NK-92 (cell line): ENCODE results near the gene CPSF4L.
"Not testable (repeated sequence)": the region's sequence is repeated elsewhere in the genome, so short reads cannot be mapped to it uniquely, and the experiment has no call there.

Experiments used
- DNase-seq: peaks from one replicate; lab custom pipeline; 2025; ENCODE audit not compliant: unreplicated experiment; lab: John Stamatoyannopoulos, UW

CPSF4L gene, protein sequence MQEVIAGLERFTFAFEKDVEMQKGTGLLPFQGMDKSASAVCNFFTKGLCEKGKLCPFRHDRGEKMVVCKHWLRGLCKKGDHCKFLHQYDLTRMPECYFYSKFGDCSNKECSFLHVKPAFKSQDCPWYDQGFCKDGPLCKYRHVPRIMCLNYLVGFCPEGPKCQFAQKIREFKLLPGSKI

DNA sequence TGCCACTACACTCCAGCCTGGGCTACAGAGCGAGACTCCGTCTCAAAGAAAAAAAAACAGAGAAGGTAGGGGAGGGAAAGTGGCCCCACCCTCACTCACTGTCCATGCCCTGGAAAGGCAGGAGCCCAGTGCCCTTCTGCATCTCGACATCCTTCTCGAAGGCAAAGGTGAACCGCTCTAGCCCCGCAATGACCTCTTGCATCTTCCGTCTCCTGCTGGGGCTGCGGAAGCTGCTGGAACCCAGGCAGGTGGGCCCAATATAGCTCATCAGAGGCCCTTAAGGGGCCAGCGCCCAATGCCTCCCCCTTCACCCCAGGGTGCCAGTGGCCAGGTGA lies at the start of gene CPSF4L:
Gene CPSF4L (minus strand): TSS at position 264 of the 335 bp plus-strand sequence. CDS start 62 bp downstream, at position 202.
- no peak for DNase-seq

DNA sequence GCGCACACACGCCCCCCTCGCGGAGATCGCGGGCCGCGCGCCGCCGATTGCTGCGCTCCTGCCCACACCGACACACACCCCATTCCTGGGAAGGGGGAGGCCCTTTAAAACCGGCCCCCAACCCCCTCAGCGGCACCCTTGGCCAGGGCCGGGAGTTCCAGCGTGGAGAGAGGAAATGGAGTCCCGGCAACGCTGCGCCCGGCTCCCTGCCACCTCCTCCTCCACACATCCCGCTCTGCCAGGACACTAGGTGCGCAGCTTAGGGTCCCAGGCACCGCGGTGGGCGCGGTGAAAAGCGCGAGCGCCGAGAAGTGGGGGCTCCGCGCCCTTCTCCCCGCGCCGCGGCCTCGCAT lies 49.7 kb upstream of the CPSF4L start:
- no peak for DNase-seq

DNA sequence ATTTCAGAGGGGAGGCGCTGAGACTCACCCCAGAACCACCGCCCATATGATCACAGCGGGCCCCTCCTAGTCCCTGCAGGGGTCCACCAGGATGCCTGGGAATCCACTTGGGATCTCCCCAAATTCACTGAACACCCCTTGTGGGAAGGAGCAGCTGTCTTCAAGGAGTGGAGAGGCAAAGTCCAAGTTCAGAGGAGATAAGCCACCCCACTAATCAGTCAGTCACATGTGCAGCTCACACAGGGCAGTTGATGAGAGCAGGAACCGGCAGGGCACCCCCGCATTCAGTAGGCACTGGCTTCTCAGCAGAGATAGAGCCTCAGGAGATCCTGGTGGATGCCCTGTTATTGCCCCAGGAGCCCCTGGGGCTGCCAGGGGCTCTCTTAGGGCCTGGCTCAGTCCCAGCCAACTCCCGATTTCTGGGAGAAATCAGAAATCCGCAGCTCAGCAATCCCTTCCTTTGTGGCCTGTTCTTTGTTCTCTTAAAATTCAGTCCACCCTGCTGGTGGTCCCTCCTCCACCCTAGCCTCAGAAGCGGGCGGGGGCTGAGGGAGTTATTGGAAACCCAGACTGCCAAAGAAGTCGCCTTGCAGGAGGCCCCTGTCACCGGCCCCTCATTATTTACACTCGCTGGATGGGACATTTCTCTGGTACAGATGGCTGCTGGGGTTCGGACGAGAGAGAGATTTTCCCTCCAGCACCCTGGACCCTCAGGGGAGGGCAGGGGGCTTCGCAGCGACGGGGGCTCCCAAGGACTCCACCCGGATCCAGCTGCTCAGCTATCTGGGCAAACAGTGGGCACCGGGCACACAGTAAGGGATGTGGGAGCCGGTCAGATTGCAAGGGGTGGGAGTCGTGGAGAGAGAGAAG lies 48.3 kb upstream of the CPSF4L start:
- DNase-seq, result no peak

DNA sequence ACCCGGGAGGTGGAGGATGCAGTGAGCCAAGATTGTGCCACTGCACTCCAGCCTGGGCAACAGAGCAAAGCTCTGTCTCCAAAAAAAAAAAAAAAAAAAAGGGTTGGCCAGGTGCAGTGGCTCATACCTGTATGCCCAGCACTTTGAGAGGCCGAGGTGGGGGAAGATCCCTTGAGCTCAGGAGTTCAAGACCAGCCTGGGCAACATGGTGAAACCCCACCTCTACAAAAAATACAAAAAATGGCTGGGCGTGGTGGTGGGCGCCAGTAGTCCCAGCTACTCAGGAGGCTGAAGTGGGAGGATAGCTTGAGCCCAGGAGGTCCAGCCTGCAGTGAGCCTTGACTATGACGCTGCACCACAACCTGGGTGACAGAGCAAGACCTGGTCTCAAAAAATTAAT lies 47.3 kb upstream of the CPSF4L start:
- not testable (repeated sequence) for DNase-seq

DNA sequence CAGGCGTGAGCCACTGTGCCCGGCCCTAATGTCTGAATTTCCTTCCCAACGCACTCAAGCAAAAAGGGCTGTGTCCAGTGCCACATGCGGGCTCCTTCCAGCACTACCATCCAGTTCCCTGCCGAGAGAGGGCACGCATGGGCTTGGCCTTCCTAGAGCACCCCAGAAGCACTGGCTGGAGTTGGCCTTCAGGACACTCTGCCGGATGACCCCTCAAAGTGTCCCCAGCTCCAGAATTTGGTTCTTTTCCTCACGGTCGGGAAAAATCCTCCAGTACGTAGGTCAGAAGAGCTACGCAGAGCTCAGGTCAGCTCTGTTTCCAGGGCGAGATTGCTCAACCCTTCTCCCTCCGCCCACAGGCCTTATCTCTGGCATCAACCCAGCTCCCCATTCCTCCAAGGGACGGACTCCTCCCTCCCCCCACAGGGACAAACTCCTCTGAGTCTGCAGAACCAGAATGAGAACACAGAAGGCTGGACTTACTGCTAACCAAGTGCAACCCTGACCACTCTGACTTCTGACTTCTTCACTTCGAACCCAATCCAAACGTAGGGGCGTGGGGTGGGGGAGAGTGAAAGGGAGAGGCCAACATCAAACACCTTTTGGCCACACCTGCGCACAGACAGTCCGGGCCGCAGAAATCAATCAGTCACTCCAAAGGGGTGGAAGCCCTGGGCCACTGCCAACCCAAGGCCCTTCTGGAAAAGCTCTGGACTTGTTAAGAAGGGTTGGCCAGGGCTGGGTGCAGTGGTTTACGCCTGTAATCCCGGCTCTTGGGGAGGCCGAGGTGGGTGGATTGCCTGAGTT lies 46.5 kb upstream of the CPSF4L start:
- no peak for DNase-seq

DNA sequence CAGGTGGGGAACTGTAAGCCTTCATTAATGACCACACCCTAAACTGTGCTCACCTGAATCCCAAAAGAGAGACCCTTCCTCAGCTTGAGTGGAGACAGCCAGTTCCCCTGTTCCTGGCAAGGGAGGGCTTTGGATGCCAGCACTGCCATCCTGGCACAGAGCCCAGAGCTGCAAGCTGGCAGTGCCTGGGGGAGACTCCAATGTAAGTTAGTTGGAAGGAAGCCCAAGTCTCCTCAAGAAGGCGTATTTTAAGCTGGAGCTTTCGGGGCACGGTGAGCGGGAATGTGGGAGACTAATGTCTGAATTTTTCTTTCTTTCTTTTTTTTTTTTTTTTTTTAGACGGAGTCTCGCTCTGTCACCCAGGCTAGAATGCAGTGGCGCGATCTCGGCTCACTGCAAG lies 45.5 kb upstream of the CPSF4L start:
- no peak for DNase-seq

DNA sequence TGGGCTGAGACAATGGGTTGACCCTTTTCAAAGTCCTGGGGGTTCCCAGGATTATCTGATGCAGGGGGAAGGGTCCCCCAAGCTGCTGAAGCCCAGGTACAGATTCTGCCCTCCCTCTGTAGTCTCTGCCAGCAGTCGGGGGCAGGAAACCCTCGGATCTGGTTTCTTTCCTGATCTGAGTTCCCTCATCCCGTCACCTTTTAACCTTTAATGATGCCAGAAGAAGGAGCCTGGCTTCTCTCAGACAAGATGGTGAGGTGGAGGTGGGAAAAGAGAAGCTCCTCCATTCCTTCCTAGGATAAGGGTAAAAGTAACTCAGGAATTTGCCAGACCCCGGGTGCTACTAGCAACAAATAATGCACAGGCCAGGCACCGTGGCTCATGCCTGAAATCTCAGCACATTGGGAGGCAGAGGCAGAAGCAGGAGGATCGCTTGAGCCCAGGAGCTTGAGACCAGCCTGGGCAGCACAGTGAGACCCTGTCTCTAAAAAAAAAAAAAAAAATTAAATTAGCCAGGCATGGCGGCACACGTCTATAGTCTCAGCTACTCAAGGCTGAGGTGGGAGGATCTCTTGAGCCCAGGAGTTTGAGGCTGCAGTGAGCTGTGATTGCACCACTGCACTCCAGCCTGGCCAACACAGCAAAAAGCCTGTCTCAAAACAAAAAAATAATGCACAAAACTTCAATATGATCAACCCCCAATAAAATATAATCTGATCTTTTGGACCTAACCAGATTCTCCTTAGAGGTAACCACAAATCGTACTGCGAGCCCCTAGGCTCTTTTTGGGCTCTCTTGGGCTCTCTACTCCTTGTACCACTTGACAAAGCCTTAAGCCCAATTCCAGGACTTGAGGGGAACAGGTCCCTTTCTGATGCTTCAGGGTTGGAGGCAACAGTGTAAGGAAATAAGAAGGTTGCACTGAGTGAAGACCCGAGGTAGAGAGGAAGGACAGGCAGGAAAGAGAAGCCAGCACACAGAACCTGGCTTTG lies 44.5 kb upstream of the CPSF4L start:
- no peak for DNase-seq

DNA sequence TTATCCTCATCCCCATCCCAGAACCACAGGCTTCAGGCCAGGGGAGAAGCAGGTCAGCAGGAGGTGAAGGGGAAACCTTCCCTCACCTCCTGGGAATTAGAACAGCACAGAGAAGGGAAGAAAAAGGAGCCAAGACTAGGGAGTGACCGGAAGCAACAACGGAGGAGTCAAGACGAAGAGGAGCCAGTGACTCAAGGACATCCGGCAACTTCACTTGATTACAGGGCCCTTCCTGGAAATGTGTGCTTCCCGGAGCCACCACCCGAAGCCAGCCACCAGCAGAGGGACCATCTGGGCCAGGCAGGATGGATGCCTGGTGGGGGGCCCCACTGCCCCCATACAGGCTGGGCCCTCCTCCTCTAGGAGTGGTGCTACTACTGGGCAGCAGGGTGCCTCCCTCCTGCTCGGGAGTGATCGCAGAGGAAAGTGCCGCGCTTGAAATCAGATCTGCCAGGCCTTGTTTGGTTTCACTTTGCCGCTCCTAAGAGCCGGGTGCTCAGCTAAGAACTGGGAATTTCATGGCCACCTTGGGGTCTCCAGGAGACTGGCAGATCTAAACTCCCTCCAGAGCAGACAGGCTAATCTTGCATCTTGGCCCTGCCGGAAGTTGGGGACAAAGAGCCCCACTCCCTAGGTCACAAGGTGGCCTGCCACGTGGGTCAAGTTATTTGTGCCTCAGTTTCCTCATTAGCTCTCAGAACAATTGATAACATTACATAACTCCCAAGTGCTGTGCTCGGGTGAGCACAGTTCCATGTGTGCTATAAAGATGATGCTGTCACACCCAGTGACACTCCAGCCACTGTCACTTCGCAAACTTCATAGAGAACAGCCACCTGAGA lies 43.5 kb upstream of the CPSF4L start:
- no peak for DNase-seq

DNA sequence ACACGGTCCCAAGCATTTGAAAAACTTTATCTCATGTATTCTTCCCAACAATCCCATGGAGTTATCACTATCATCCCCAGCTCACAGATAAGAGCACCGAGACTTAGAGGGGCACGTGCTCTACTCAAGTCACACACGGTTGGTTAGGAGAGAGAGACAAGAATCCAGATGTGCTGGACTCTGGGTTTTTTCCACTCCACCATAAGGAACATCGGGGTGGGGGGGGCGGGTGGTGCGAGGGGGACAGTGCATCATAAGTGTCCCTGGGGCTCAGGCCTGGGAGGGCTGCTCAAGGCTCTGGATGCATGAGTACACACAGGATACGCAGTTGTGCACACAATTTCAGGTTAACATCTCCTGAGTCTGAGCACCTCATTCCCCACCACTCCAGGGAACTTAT lies 42.8 kb upstream of the CPSF4L start:
- DNase-seq, result no peak

DNA sequence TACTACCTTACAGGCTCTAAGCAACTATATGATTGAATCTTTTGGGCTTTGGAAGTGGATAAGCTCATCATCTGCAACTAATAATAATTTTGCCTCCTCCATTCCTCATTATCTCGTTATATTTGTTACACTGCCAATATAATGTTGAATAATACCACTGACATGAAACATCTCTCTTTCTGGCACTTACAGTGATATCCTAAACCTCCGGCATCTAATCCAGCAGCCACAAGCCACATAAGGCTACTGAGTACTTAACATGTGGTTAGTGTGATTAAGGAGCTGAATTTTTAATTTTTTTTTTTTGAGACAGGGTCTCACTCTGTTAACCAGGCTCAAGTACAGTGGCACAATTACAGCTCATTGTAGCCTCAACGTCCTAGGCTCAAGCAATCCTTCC lies 40.5 kb upstream of the CPSF4L start:
- DNase-seq, result no peak

DNA sequence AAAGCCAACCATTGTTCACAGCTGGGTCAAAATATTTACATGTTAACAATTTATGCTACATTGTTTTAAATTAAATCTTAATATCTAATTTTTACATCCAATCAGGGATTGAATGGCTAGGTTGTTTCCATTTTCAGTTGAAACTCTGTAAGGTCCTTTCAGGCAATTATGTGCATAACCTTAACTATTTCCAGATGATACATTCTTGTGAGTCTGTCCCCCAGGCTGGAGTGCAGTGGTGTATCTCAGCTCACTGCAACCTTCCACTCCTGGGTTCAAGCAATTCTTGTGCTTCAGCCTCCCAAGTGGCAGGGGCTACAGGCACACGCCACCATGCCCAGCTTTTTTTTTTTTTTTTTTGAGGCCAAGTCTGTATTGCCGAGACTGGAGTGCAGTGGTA lies 39.7 kb upstream of the CPSF4L start:
- no peak for DNase-seq

DNA sequence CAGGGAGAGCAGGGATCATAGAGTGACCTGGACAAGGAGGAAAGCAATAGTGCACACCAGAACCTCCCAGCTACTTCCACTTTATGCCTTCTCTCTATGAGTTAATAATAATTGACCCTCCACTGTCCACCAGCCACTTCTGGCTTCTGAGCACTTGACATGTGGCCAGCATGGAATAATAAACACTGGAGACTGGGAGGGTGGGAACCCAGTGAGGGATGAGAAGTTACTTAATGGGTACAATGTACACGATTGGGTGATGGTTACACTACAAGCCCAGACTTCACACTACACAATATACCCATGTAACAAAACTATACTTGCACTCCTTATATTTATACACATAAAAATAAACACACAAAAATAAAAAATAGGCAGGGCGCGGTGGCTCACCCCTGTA lies 38.7 kb upstream of the CPSF4L start:
- DNase-seq, result no peak

DNA sequence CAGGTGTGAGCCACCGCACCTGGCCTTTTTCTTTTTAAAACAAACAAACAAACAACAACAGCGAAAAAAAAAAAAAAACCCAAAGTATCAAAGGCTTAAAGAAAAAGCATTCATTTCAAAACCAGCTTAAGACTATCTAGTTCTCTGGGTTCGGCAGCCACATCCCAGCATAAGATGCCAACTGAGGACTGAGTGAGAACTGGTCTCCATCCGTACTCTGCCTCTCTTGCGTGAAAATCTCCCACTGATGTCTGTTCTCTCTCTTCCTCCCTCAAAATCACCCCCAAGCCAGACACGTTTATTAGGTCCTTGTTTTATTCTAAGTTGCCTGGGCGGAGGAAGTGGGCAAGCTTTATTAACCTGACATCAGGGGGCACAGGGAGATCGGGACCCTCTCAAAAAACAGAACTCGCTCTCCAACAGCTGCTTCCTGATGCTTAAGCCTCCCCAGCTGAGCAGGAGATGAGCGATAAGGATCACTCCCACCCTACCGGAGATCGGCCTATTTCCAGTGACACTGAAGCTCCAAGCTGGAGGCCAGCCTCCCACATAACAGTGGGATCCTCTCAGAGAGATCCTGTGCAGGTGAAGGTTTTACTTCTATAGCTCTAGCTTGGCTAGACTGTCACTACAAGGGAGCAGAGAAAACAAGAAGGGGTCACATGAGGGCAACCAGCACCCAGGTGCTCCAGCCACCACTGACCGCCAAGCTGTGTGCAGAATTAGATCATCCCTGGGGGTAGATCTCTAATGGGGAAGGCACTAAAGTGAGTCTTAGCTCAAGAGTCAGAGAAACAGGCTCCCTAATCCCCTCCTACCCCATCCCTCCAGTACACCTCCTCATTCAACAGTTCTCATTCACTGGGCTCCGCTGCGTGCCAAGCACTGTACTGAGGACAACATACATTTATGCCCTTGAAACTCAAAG lies 36.5 kb upstream of the CPSF4L start:
- DNase-seq, result no peak

DNA sequence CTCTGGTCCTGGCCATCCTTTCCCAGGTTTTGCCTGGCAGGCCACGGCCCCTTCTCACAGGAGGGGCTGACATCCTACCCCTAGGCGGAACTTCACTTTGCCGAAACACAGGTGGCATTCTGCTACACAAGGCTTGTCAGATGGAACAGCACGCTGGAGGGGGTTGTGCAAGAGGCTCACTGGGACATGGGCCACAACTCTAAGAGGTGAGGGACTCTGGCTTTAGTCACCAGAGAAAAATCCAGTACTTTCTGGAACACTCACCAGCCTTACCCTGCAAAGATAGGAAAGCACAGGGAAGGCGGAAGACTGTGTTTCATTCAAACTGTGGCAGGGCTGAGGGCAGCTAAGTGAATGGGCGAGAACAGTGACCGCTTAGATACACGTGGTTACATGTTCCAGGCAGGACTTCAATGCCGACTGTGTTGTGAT lies 31.8 kb upstream of the CPSF4L start:
- DNase-seq, result no peak

DNA sequence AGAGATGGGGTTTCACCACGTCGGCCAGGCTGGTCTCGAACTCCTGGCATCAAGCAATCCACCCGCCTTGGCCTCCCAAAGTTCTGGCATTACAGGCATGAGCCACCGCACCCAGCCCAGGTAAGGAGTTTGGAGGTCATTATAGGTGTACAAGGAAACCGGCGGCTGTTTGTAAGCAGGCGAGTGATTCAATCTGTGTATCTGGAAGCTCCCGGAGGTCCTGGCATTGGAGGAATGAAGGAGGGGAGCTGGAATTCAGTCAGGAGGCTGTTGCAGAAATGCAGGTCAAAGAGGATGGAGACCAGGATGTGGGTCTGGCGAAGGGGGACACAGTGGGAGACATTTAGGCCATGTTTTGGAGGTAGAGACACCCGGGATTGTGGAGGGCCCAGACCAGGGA lies 31.4 kb upstream of the CPSF4L start:
- no peak for DNase-seq

DNA sequence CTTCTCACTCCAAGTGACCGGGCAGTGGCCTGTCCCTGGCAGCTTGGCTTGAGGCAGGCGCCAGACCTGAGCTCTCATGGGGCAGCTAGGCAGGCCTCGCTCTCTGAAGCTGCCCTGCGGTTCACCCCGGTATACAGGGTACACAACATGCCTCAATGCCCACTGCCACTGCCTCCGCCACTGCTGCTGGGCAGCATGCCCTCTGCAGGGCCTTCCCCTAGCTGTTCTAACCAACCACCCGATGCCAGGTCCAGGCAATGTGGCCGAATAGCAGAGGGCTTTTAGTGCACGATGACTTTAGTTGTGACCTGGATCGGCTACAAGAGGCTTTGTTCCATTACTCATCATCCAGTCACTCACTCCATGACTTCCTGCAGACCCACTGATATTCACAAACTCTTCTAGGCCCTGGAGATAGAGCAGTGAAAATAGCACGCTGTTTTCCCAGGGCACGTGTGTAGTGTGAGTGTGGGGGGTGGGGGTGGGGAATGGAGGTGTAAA lies 30.4 kb upstream of the CPSF4L start:
- no peak for DNase-seq

DNA sequence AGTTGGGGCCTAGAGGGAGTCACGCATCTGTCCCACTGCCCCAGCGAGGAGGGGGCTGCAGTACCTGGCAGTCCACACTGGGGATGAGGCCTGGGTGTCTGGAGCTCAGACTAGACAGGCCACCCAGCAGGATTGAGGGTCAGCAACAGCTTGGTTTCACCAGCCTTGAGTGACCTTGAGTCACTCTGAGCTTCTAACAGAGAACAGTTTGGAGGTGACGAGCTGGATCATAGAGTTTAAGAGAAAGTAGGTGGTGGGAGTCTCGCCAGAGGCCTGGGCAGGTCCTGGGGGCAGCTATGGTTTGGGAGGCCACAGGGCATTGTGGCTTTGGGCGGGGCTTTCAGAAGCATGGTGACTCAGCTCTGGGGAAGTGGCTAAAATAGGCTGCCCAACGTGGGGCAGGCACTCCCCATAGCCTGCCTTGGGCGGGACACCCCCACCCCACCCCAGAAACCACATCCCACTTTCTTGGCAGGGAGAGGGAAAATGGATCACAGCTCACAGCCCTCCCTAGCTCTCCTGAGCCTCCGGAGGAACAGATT lies 29.7 kb upstream of the CPSF4L start:
- no peak for DNase-seq
